Daoy (cell line): ENCODE measurements around the gene RCSD1. TPM values are rescaled to one million over a fixed set of nuclear protein-coding genes. Genes with fewer than 3 reads are reported as not detected.
A peak's percentile ranks its signal among the peaks of the same experiment; 100 is the strongest.
"Not testable (repeated sequence)": the region's sequence is repeated elsewhere in the genome, so short reads cannot be mapped to it uniquely, and the experiment has no call there.

Experiments
- DNase-seq: peaks from one replicate; pipeline ENCODE4 v3.0.0-alpha.2; 2015; ENCODE audit warnings: low read depth
- total RNA-seq: library from RNA; depleted of rRNA; stranded (reverse); fragments of >200 nt; shearing (Covaris generic); gene quantifications from 2 replicates; pipeline ENCODE4 v1.2.3, GENCODE V29; 2014; rRNA removed

RCSD1 gene
- 0.23 and 0.83 TPM in 2 replicates for total RNA-seq

GRCh38 chr1:167629681-167630567 lies at the start of gene RCSD1:
Gene RCSD1, plus strand, starts transcription at chr1:167630232. Its CDS starts 192 bp downstream, at chr1:167630424.
- peak; percentile 17 for DNase-seq

- DNase-seq, result no peak
Observed at GRCh38 chr1:167582064-167582463, 48.0 kb upstream of the RCSD1 start.

GRCh38 chr1:167582722-167583121 lies 47.3 kb upstream of the RCSD1 start:
- no peak for DNase-seq

GRCh38 chr1:167584581-167584980 lies 45.5 kb upstream of the RCSD1 start:
- DNase-seq, result no peak

- DNase-seq, result no peak
Observed at GRCh38 chr1:167587342-167587741, 42.7 kb upstream of the RCSD1 start.

- no peak for DNase-seq
Observed at GRCh38 chr1:167587872-167588271, 42.2 kb upstream of the RCSD1 start.

- no peak for DNase-seq
Observed at GRCh38 chr1:167588361-167588760, 41.7 kb upstream of the RCSD1 start.

GRCh38 chr1:167592475-167592874 lies 37.6 kb upstream of the RCSD1 start:
- no peak for DNase-seq

- no peak for DNase-seq
Observed at GRCh38 chr1:167593860-167594259, 36.2 kb upstream of the RCSD1 start.

GRCh38 chr1:167594822-167595221 lies 35.2 kb upstream of the RCSD1 start:
- no peak for DNase-seq

GRCh38 chr1:167599957-167600581 lies 30.0 kb upstream of the RCSD1 start:
- peak; percentile 12 for DNase-seq

GRCh38 chr1:167601442-167602383 lies 28.3 kb upstream of the RCSD1 start:
- no peak for DNase-seq

GRCh38 chr1:167602840-167603239 lies 27.2 kb upstream of the RCSD1 start:
- no peak for DNase-seq

GRCh38 chr1:167605576-167605975 lies 24.5 kb upstream of the RCSD1 start:
- DNase-seq, result no peak

GRCh38 chr1:167611983-167612382 lies 18.0 kb upstream of the RCSD1 start:
- DNase-seq, result no peak

GRCh38 chr1:167612587-167613385 lies 17.2 kb upstream of the RCSD1 start:
- DNase-seq, result no peak

GRCh38 chr1:167613984-167614383 lies 16.0 kb upstream of the RCSD1 start:
- DNase-seq, result not testable (repeated sequence)

- no peak for DNase-seq
Observed at GRCh38 chr1:167614851-167615250, 15.2 kb upstream of the RCSD1 start.

- no peak for DNase-seq
Observed at GRCh38 chr1:167616521-167616920, 13.5 kb upstream of the RCSD1 start.

- no peak for DNase-seq
Observed at GRCh38 chr1:167617153-167618147, 12.6 kb upstream of the RCSD1 start.
